AG09309 (cell line): ENCODE measurements around the gene STEAP3.
A peak's percentile ranks its signal among the peaks of the same experiment; 100 is the strongest.

Experiments used
- DNase-seq: peaks from one replicate; pipeline ENCODE4 v3.0.0-alpha.2; 2010; ENCODE audit warnings: low read depth
- H3K4me3 ChIP-seq: 2 replicates; pipeline ENCODE4 v1.5.1; 2011; ENCODE audit warnings: mild to moderate bottlenecking, low read depth, low read length, moderate library complexity; ENCODE audit not compliant: control insufficient read depth
- TF ChIP-seq, protein P1 (sequence below): IDR thresholded peaks from 2 replicates; pipeline ENCODE4 v1.5.1; 2011; ENCODE audit warnings: mild to moderate bottlenecking, low read depth, low read length, inconsistent platforms; ENCODE audit not compliant: insufficient read depth, control insufficient read depth; ENCODE audit errors: missing control alignments

Gene STEAP3

DNA sequence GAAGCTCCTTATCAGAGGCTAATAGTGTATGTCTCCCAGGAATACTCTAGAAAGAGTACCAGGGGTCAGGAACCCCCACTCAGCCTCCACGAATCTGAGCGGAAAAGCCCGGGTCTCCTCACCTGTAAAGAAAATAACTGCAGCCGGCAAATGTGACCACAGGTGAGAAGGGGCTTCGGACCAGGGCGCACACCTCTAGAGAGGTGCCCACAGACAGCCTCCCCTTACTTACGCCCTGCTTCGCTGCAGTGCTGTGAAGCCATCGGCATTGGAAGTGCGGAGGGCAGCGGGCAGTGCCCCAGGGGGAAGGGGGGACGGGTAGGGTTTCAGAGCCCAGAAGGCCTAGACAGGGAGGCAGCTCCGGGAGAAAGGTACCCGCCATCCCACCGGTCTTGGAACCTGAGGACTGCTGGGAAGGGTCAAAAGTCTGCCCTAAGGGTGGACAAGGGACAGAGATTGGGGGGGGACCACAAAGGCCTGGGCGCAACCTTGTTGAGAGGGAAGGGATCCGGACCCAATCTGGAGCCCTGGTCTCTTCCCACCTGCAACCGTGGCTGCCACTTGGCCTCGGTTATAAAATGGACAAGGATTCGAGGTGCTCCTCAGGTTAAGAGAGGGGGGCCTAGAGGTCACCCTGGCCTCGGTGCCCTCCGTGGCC is 642 bp upstream of the STEAP3 start:
- H3K4me3 ChIP-seq = peak overlapping the region; percentile 73
- DNase-seq = no peak
- TF ChIP-seq, protein P1, sequence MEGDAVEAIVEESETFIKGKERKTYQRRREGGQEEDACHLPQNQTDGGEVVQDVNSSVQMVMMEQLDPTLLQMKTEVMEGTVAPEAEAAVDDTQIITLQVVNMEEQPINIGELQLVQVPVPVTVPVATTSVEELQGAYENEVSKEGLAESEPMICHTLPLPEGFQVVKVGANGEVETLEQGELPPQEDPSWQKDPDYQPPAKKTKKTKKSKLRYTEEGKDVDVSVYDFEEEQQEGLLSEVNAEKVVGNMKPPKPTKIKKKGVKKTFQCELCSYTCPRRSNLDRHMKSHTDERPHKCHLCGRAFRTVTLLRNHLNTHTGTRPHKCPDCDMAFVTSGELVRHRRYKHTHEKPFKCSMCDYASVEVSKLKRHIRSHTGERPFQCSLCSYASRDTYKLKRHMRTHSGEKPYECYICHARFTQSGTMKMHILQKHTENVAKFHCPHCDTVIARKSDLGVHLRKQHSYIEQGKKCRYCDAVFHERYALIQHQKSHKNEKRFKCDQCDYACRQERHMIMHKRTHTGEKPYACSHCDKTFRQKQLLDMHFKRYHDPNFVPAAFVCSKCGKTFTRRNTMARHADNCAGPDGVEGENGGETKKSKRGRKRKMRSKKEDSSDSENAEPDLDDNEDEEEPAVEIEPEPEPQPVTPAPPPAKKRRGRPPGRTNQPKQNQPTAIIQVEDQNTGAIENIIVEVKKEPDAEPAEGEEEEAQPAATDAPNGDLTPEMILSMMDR = no peak

DNA sequence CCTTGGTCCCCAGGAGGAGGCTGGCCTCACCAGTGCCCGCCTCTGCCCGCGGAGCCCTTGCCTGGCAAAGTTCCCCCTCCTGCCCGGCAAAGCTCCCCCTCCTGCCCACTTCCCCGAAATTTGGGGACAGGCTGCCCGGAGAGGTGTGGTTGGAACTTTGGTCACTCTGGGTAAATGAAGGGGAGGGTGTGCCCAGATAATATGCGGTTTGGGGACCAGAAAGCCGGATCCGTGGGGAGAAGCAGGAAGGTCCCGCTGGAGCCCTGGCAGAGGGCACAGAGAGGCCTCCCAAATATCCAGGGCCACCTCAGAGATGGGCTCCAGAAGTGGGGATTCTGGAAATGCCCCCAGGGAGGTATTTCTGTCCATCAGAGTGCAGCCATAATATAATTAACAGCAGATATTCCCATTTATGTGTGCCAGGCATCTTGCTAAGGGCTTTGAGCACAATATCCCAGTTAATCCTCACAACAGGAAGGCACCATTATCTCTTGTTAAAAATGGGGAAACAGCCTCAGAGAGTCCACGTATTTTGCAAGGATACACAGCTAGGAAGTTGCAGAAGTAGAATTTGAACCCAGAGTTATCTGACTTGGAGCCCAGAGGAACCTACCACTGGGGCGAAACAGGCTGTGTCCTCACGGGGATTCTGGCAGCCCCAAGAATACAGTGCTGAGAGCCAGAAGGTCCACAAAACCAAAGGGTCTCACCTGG is 914 bp downstream of the STEAP3 start:
- TF ChIP-seq, protein P1 = no peak
- no peak for DNase-seq
- H3K4me3 ChIP-seq = peak overlapping the region; percentile 73

DNA sequence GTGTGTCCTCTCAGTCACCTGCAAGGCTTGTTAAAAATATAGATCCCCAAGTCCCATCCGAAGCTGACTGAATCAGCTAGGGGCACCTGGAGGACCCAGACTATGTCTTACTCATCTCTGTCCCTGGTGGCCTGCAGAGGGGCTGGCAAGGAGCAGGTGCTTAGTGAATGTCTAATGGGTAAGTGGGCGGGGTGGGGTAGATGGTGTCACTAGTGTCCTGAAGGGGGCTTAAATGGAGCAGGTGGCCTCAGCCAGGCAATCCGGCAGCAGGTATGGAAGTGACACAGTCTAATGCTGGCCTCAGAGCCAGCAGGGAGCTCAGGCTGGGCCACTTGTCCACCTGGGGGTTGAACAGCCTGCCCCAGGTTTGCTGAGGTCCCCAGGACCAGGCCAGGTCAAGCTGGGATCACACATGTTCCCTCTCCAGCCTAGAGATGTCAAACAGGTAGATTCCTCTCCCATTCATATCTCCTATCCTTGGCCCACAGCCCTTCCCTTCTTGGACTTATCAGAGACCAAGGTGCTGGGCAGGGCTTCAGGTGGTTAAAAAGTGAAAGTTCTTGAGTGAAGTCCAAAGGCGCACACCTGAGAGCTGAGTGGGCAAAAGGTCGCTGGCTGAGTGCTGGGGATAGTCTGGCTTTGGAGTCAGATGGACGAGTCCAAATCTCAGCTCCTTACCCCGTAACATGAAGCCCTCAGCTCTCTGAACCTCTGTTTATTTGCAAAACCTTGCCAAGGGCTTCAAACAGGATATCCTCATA is 1.7 kb downstream of the STEAP3 start:
- H3K4me3 ChIP-seq = no peak overlapping the region
- TF ChIP-seq, protein P1 = no peak
- DNase-seq = no peak

DNA sequence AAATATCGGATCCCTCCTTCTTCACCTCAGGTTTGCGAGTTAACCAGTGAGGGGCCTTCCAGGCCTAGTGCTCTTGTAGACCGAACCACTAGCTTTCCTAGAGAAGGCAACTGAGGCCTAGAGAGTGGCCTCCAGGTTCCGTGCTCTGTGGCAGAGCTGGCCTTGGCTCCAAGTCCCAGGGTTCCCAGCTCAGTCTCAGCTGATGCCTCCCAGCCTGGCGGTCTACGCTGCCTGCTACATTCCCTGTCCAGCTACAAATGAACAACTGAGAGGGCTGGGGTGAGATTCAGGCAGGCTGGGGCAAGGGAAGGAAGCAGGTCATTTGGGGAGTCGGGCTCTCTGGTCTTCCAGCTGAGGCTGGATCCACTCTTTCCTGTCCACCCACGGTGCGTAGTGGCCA is 2.3 kb downstream of the STEAP3 start:
- H3K4me3 ChIP-seq = no peak overlapping the region
- TF ChIP-seq, protein P1 = no peak
- DNase-seq = no peak

DNA sequence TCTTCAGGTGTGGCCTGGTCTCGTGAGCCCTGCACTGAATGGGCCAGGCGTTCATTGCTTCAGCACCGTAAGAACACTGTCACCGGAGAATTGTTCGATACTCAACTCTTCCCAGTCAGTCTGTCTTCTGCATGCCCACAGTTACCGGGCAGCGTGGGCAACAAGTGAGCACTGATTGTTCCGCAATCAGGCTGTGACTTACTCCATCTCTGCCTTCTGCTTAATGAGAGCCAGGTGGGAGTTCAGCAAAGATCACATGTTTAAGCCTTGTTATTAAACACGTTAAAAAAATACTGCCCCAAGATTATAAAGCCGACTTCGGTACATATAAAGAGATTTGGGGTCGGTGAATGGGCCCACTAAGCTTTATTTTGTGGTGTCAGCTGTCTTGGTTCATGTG is 3.7 kb downstream of the STEAP3 start:
- H3K4me3 ChIP-seq = no peak overlapping the region
- no peak for DNase-seq
- TF ChIP-seq, protein P1 = no peak

- no peak for DNase-seq
- H3K4me3 ChIP-seq = no peak overlapping the region
- TF ChIP-seq, protein P1 = no peak
Observed at GRCh38 chr2:119228136-119228535, 4.5 kb downstream of the STEAP3 start.
